T47D (cell line): ENCODE data around the gene DQX1.

Source experiments
- DNase-seq, 2 experiments: peaks; one replicate each; pipeline versions ENCODE4 v3.0.0 to v3.0.0-alpha.2; 2011 to 2012; ENCODE audit warnings: low read depth in 1 of 2, low spot score in 1 of 2
- JUND ChIP-seq: IDR thresholded peaks from 2 replicates; pipeline ENCODE4 v1.6.1; 2012; ENCODE audit warnings: low read depth
- in situ Hi-C: cut with HindIII; loops from 2 replicates; pipeline ENCODE4 v1.10.0; 2016; ENCODE audit warnings: low sequenced_read_pairs, low pct_unique_long_range_greater_than_20kb

Gene DQX1

GRCh38 chr2:74522516-74522915, 3.5 kb downstream of the DQX1 start:
- no peak for DNase-seq
- no peak for TF ChIP-seq JUND
- in situ Hi-C loops: no loop called here

- in situ Hi-C loops: no loop called here
- no peak for DNase-seq
- no peak for TF ChIP-seq JUND
Measured at GRCh38 chr2:74516650-74517049, 9.4 kb downstream of the DQX1 start.

- no peak for DNase-seq
- in situ Hi-C loops: no loop called here
- TF ChIP-seq JUND: no peak
Measured at GRCh38 chr2:74515981-74516633, 9.9 kb downstream of the DQX1 start.

GRCh38 chr2:74515271-74515980, 10.6 kb downstream of the DQX1 start:
- DNase-seq: no peak
- in situ Hi-C loops: no loop called here
- TF ChIP-seq JUND: no peak

- TF ChIP-seq JUND: no peak
- in situ Hi-C loops: no loop called here
- DNase-seq: no peak
Measured at GRCh38 chr2:74514368-74515270, 11.4 kb downstream of the DQX1 start, which contains the start of gene TLX2. Gene TLX2, plus strand, starts transcription at chr2:74514450. Its CDS starts 357 bp downstream, at chr2:74514807.

- in situ Hi-C loops: no loop called here
- no peak for DNase-seq
- TF ChIP-seq JUND: no peak
Measured at GRCh38 chr2:74513605-74514367, 12.2 kb downstream of the DQX1 start.

- DNase-seq: no peak
- in situ Hi-C loops: no loop called here
- no peak for TF ChIP-seq JUND
Measured at GRCh38 chr2:74512744-74513604, 13.1 kb downstream of the DQX1 start.

- no peak for TF ChIP-seq JUND
- in situ Hi-C loops: no loop called here
- DNase-seq: no peak
Measured at GRCh38 chr2:74511104-74511989, 14.7 kb downstream of the DQX1 start.

GRCh38 chr2:74510272-74510671, 15.8 kb downstream of the DQX1 start:
- TF ChIP-seq JUND: no peak
- DNase-seq: no peak
- in situ Hi-C loops: no loop called here

GRCh38 chr2:74507926-74508520, 18.0 kb downstream of the DQX1 start:
- peak; percentile 46 to 54 for DNase-seq
- in situ Hi-C loops: no loop called here
- no peak for TF ChIP-seq JUND
